Body of pancreas (tissue), 4 donors: ENCODE data around the gene CEP83.

Experiments
- CTCF ChIP-seq, 7 experiments: fragments of 450-650 bp in 4 of 7; fragments of 200-600 bp in 3 of 7; sonication (generic) in 3 of 7; IDR thresholded peaks; one replicate each; pipeline ENCODE4 v1.5.1; 2016 to 2019; ENCODE audit warnings: antibody characterized with exemption in 7 of 7
- POLR2A ChIP-seq, 3 donors: fragments of 450-650 bp; IDR thresholded peaks; one replicate each; pipeline ENCODE4 v1.6.1; 2016; ENCODE audit warnings: antibody characterized with exemption in 3 of 3, mild to moderate bottlenecking in 2 of 3

- no peak for TF ChIP-seq CTCF (IDR thresholded peaks at IDR 0.05)
- TF ChIP-seq POLR2A (IDR thresholded peaks at IDR 0.05): no peak
Observed at GRCh38 chr12:94401326-94401725, 58.3 kb downstream of the CEP83 start.
